ENCODE measurements around the gene LSM7.
A peak's percentile ranks its signal among the peaks of the same experiment; 100 is the strongest.

Gene LSM7

DNA sequence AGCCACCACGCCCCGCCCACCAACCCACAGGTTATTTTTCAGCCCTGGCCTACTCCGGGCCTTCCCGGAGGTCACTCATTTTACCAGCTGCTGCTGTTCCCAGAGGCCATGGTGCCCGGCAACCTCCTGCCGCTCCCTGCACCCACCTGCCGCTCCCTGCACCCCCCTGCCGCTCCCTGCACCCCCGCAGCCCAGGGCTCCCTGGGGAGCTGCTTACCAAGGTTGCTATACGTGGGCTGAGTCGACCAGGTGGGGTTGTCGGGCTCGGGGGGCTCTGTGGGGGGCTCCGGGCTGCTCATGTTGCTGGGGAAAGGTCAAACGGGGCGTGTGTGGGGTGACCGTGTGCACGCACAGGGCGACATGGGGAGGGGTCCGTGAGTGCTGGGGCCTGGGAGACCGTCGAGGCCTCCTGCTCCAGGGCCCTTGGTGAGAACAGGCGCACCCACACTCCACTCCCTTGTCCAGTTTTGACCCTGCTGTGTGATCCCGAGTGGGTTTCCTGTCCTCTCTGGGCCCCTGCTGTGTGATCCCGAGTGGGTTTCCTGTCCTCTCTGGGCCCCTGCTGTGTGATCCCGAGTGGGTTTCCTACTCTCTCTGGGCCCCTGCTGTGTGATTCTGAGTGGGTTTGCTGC is 47.6 kb downstream of the LSM7 start:
- Histone ChIP-seq H3K27me3 (no peaks in the 10 kb centered on the region), H3K36me3 (peaks cover 0 to 21% (median 20%) of the 10 kb centered on the region in 3 donors), H3K27ac (no peak overlapping the region), H3K9me3 (no peaks in the 10 kb centered on the region), H3K4me1 (peaks cover 0 to 23% (median 11%) of the 10 kb centered on the region in 4 donors), H3K4me3 (no peak overlapping the region)
- DNase-seq, result no peak
- TF ChIP-seq, protein P1, sequence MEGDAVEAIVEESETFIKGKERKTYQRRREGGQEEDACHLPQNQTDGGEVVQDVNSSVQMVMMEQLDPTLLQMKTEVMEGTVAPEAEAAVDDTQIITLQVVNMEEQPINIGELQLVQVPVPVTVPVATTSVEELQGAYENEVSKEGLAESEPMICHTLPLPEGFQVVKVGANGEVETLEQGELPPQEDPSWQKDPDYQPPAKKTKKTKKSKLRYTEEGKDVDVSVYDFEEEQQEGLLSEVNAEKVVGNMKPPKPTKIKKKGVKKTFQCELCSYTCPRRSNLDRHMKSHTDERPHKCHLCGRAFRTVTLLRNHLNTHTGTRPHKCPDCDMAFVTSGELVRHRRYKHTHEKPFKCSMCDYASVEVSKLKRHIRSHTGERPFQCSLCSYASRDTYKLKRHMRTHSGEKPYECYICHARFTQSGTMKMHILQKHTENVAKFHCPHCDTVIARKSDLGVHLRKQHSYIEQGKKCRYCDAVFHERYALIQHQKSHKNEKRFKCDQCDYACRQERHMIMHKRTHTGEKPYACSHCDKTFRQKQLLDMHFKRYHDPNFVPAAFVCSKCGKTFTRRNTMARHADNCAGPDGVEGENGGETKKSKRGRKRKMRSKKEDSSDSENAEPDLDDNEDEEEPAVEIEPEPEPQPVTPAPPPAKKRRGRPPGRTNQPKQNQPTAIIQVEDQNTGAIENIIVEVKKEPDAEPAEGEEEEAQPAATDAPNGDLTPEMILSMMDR (IDR thresholded peaks at IDR 0.05), result no peak
- intact Hi-C loops (cut with DNase I; ENCODE audit: low total_unique reads), result no loop called here

DNA sequence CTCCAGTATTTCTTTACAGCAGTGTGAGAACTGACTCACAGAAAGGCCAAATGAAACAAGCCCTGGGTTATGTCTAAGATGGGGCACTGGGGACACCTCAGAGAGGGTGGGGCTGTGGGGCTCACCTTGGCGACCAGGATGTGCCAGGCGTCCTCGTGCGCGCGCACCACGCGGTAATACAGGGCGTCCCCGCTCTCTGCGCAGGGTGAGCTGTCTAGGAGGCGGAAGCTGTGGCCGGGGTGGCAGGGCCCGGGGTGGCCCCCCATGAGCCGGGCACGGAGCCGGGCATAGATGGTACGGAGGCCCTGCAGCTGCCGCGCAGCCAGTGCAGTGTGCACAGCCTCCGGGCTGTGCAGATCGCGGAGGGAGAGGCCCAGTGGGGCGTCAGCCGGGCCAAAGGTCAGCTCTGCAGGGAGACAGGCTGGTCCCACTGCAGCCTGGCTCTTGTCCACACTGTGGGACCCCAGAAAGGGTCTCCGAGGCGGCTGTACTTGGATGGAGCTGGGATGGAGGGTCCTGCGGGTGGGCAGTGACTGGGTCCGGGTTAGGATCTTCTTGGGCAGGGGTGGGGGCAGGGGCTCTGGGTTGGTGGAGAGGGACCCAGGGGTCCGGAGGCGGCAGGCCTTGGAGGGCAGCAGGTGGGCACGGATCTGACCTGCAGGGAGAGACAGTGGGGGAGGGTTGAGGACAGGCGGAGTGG is 49.8 kb downstream of the LSM7 start:
- Histone ChIP-seq H3K27me3 (no peaks in the 10 kb centered on the region), H3K4me1 (peaks cover 0 to 38% (median 24%) of the 10 kb centered on the region in 4 donors), H3K9me3 (no peaks in the 10 kb centered on the region), H3K4me3 (no peak overlapping the region), H3K36me3 (peaks cover 0 to 28% (median 27%) of the 10 kb centered on the region in 3 donors), H3K27ac (no peak overlapping the region)
- TF ChIP-seq, protein P1 (IDR thresholded peaks at IDR 0.05), result no peak
- intact Hi-C loops (cut with DNase I; ENCODE audit: low total_unique reads), result no loop called here
- DNase-seq, result no peak

DNA sequence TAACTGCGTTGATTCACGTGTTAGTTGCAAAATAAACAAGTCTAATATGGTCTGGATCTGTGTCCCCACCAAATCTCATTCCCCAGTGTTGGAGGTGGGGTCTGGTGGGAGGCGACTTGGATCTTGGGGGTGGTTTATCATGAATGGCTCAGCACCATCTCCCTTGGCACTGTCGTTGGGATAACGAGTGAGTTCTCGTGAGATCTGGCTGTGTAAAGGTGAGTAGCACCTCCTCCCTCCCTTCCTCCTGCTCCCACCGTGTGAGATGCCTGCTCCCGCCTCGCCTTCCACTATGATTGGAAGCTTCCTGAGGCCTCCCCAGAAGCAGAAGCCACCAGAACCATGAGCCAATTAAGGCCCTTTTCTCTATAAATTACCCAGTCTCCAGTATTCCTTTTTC is 51.2 kb downstream of the LSM7 start:
- intact Hi-C loops (cut with DNase I; ENCODE audit: low total_unique reads), result no loop called here
- peaks cover 0 to 49% (median 36%) of the 10 kb centered on the region in 4 donors for H3K4me1 ChIP-seq
- no peak for DNase-seq
- peaks cover 7 to 41% (median 37%) of the 10 kb centered on the region in 3 donors for H3K36me3 ChIP-seq
- no peaks in the 10 kb centered on the region for H3K9me3 ChIP-seq
- H3K27me3 ChIP-seq, result no peaks in the 10 kb centered on the region
- TF ChIP-seq, protein P1 (IDR thresholded peaks at IDR 0.05), result no peak
- no peak overlapping the region for H3K27ac ChIP-seq
- no peak overlapping the region for H3K4me3 ChIP-seq

DNA sequence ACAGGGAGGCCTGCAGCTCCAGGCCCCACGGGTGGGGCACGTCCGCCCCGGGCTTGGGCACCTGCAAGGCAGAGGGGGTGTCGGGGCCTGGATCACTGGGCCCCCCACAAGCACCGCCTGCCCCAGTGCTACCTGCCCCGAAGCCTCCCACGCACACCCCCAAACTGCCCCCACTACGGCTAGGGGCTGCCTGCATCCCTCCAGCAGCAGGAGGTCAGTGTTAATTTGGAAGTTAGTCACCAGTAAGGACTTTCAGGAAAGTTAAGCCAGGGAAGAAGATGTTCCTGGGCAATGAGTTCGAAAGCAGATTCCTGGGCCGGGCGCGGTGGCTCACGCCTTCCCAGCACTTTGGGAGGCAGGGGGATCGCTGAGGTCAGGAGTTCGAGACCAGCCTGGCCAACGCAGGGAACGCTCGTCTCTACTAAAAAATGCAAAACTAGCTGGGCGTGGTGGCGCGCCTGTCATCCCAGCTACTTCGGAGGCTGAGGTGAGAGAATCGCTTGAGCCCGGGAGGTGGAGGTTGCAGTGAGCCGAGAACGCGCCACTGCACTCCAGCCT is 51.9 kb downstream of the LSM7 start:
- Histone ChIP-seq H3K9me3 (no peaks in the 10 kb centered on the region), H3K4me1 (peaks cover 0 to 49% (median 38%) of the 10 kb centered on the region in 4 donors), H3K27ac (no peak overlapping the region), H3K27me3 (no peaks in the 10 kb centered on the region), H3K4me3 (no peak overlapping the region), H3K36me3 (peaks cover 13 to 47% (median 44%) of the 10 kb centered on the region in 3 donors)
- TF ChIP-seq, protein P1 (IDR thresholded peaks at IDR 0.05), result no peak
- no peak for DNase-seq
- intact Hi-C loops (cut with DNase I; ENCODE audit: low total_unique reads), result no loop called here

DNA sequence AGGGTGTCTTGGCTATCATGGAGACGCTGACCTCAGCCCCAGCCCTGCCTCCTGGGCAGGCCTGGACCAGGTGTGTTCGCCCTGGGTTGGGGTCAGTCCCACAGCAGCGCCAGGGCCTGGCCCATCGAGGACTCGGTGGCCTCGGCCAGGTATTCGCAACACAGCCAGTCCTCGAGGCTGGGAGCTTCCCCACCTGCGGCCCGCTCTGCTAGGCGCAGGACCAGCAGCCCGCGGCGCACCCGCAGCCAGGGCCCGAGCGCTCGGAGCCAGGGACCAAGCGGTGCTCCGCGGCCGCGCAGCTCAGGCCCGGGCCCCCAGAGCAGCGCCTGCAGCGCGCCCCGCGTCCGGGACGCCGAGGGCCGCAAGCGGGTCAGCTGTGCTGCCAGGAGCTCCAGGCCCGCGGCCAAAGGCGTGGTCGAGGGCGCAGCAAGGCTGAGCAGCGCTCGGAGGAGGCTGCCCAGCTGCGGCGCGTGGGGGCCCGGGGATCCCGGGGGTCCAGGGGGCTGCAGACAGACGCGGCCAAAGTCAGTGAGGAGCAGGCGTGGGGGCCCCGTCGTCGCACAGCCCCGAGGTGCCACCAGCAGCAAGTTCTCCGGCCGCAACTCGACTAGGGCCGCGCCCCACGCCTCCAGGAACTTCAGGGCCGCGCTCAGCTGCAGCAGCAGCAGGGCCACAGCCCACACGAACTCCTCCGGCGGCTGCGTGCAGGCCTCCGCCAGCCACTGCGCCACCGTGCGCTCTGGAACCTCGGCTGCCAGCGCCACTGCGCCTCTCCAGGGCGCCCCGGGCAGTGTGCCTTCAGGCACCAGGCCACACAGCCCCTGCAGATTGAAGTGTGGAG is 52.6 kb downstream of the LSM7 start:
- intact Hi-C loops (cut with DNase I; ENCODE audit: low total_unique reads), result no loop called here
- DNase-seq, result no peak
- Histone ChIP-seq H3K9me3 (no peaks in the 10 kb centered on the region), H3K4me1 (peaks cover 0 to 54% (median 43%) of the 10 kb centered on the region in 4 donors), H3K27ac (peak overlapping the region in 1 of 2 donors; percentile 24), H3K27me3 (no peaks in the 10 kb centered on the region), H3K4me3 (no peak overlapping the region), H3K36me3 (peaks cover 13 to 51% (median 51%) of the 10 kb centered on the region in 3 donors)
- TF ChIP-seq, protein P1 (IDR thresholded peaks at IDR 0.05), result no peak
